HuH-7.5 (cell line): Measurements from ENCODE around the gene DYDC1.
"Not testable (repeated sequence)": the region's sequence is repeated elsewhere in the genome, so short reads cannot be mapped to it uniquely, and the experiment has no call there.

Experiments
- DNase-seq: peaks from one replicate; pipeline ENCODE4 v3.0.0; 2011; ENCODE audit warnings: low spot score

DYDC1 gene

GRCh38 chr10:80356563-80356988 is at the start of gene DYDC1, which contains the start of gene DYDC2:
TSS of gene DYDC1 (minus strand) at chr10:80356755. CDS start at chr10:80352601, 4,154 bp downstream.
TSS of gene DYDC2 (plus strand) at chr10:80356781. CDS start at chr10:80362444, 5,663 bp downstream.
- DNase-seq: no peak

- no peak for DNase-seq
These were observed 49.6 kb upstream of the DYDC1 start for GRCh38 chr10:80406204-80406603.

GRCh38 chr10:80405626-80406025 is 49.1 kb upstream of the DYDC1 start:
- DNase-seq: no peak

GRCh38 chr10:80405035-80405434 is 48.5 kb upstream of the DYDC1 start:
- no peak for DNase-seq

- DNase-seq: no peak
These were observed 43.7 kb upstream of the DYDC1 start for GRCh38 chr10:80400136-80400804.

- no peak for DNase-seq
These were observed 40.5 kb upstream of the DYDC1 start for GRCh38 chr10:80397014-80397413.

- DNase-seq: no peak
These were observed 37.9 kb upstream of the DYDC1 start for GRCh38 chr10:80394358-80394916.

GRCh38 chr10:80392250-80392649 is 35.7 kb upstream of the DYDC1 start:
- no peak for DNase-seq

- no peak for DNase-seq
These were observed 34.2 kb upstream of the DYDC1 start for GRCh38 chr10:80390740-80391139.

GRCh38 chr10:80382989-80383388 is 26.4 kb upstream of the DYDC1 start:
- no peak for DNase-seq

GRCh38 chr10:80380185-80380584 is 23.6 kb upstream of the DYDC1 start:
- no peak for DNase-seq

- DNase-seq: no peak
These were observed 23.1 kb upstream of the DYDC1 start for GRCh38 chr10:80379701-80380100.

- DNase-seq: no peak
These were observed 16.9 kb upstream of the DYDC1 start for GRCh38 chr10:80373502-80373901.

GRCh38 chr10:80372675-80373074 is 16.1 kb upstream of the DYDC1 start:
- no peak for DNase-seq

- DNase-seq: no peak
These were observed 14.9 kb upstream of the DYDC1 start for GRCh38 chr10:80371467-80371866.

GRCh38 chr10:80365510-80365909 is 9.0 kb upstream of the DYDC1 start:
- no peak for DNase-seq

GRCh38 chr10:80359644-80360043 is 3.1 kb upstream of the DYDC1 start:
- DNase-seq: no peak

GRCh38 chr10:80358925-80359324 is 2.4 kb upstream of the DYDC1 start:
- not testable (repeated sequence) for DNase-seq

GRCh38 chr10:80357851-80358125 is 1.2 kb upstream of the DYDC1 start:
- no peak for DNase-seq

- no peak for DNase-seq
These were observed 665 bp upstream of the DYDC1 start for GRCh38 chr10:80356989-80357850.

GRCh38 chr10:80351220-80351619 is 5.3 kb downstream of the DYDC1 start:
- no peak for DNase-seq

GRCh38 chr10:80350251-80350650 is 6.3 kb downstream of the DYDC1 start:
- DNase-seq: no peak

GRCh38 chr10:80344912-80345311 is 11.6 kb downstream of the DYDC1 start:
- peak; percentile 34 for DNase-seq
